ENCODE results near the gene RGS4. TPM values are rescaled to one million over a fixed set of nuclear protein-coding genes. Genes with fewer than 3 reads are reported as not detected.
A peak's percentile ranks its signal among the peaks of the same experiment; 100 is the strongest.

Gene RGS4
- total and polyA plus RNA-seq, 2 of the 13 experiments (the other 11 are each of a cell fraction or from before 2014, with no cell fraction given): not detected

- TF ChIP-seq SMARCE1 (IDR thresholded peaks at IDR 0.05; ENCODE audit: borderline replicate concordance): no peak
- no peak for TF ChIP-seq SP5 (CRISPR knock-in tag; IDR thresholded peaks at IDR 0.05; ENCODE audit: borderline replicate concordance, low read depth)
- TF ChIP-seq ATF3 (CRISPR knock-in tag; IDR thresholded peaks at IDR 0.05): no peak
- TF ChIP-seq ZNF597 (CRISPR knock-in tag; IDR thresholded peaks at IDR 0.05): no peak
Measured at GRCh38 chr1:163104385-163105099, 35.4 kb downstream of the RGS4 start (continued).

GRCh38 chr1:163106364-163106987, 37.3 kb downstream of the RGS4 start:
- no peak overlapping the region for H3K4me3 ChIP-seq (replicated peaks in 1 of 3; ENCODE audit: insufficient read depth in 1 of 3, low read depth in 2 of 3, low read length in 3 of 3)
- FAIRE-seq (no peak), ATAC-seq (no peak), DNase-seq (ENCODE audit: low spot score) (no peak)
- H3K9ac ChIP-seq (ENCODE audit: insufficient read depth, low read depth, low read length): no peak overlapping the region
- no TSS peak for BruUV-seq (replicated peaks)
- intact Hi-C loops (cut with micrococcal nuclease; ENCODE audit: unreplicated experiment) (no loop called here), in situ Hi-C loops (cut with HindIII; ENCODE audit: extremely low pct_ligation_motif_present, low pct_unique_long_range_greater_than_20kb) (no loop called here)
- no peak overlapping the region for H2AFZ ChIP-seq (ENCODE audit: low read length)
- H3K36me3 ChIP-seq (replicated peaks in 1 of 2; ENCODE audit: control insufficient read depth in 1 of 2, insufficient read depth in 2 of 2, low read length in 2 of 2): no peaks in the 10 kb centered on the region
- WGBS (ENCODE audit: low lambda C conversion rate): 35% methylated on average over 2 of the region's 2 CpGs
- no peaks in the 10 kb centered on the region for H3K9me3 ChIP-seq (ENCODE audit: low read length)
- no peaks in the 10 kb centered on the region for H3K79me2 ChIP-seq (ENCODE audit: insufficient read depth, low read length)
- H3K27ac ChIP-seq (ENCODE audit: extremely low read length, insufficient read depth, low read length): no peak overlapping the region
- no peaks in the 10 kb centered on the region for H3K4me1 ChIP-seq (ENCODE audit: insufficient read depth, low read length)
- CTCF ChIA-PET (ENCODE audit: low intra/inter-chr PET ratio, low total read pairs): no interaction called here
- POLR2A ChIA-PET: no interaction called here
- H3K27me3 ChIP-seq (ENCODE audit: control insufficient read depth in 1 of 2, insufficient read depth in 2 of 2, low read length in 2 of 2): no peaks in the 10 kb centered on the region
- H3K4me2 ChIP-seq (ENCODE audit: low read depth, low read length): no peak overlapping the region
- no peaks in the 10 kb centered on the region for H4K20me1 ChIP-seq (ENCODE audit: insufficient read depth, low read length)
- TF ChIP-seq KDM5B (CRISPR knock-in tag; IDR thresholded peaks at IDR 0.05; ENCODE audit: borderline replicate concordance) (no peak), ATF7 (IDR thresholded peaks at IDR 0.05) (peak; percentile 51; the same call in 1 of the 2 replicates), ATF7 (CRISPR knock-in tag; IDR thresholded peaks at IDR 0.05) (no peak)

Measured in HepG2 (cell line).